Stimulated activated CD8-positive, alpha-beta memory T cell treated with anti-CD3 and anti-CD28 coated beads, Interleukin-2, amount 100 ng/mL, for 48 hours (primary cell): ENCODE results near the gene NSD2.
A peak's percentile ranks its signal among the peaks of the same experiment; 100 is the strongest.

Experiments
- DNase-seq, 2 donors: peaks; one replicate each; pipeline ENCODE4 v3.0.0-alpha.2; 2020; ENCODE audit warnings: low read depth in 2 of 2

The NSD2 gene

GRCh38 chr4:1864076-1865008 is 6.9 kb upstream of the NSD2 start:
- DNase-seq = no peak

GRCh38 chr4:1866189-1866661 is 5.0 kb upstream of the NSD2 start:
- no peak for DNase-seq

GRCh38 chr4:1868293-1868692 is 2.9 kb upstream of the NSD2 start:
- no peak for DNase-seq

- no peak for DNase-seq
These were observed 2.3 kb upstream of the NSD2 start for GRCh38 chr4:1868912-1869311.

GRCh38 chr4:1869530-1870327 is 1.5 kb upstream of the NSD2 start:
- no peak for DNase-seq

- peak; percentile 81 for DNase-seq
These were observed 940 bp upstream of the NSD2 start for GRCh38 chr4:1870328-1870577.

GRCh38 chr4:1871471-1872021 is 353 bp downstream of the NSD2 start:
- no peak for DNase-seq

GRCh38 chr4:1872870-1873269 is 1.7 kb downstream of the NSD2 start:
- DNase-seq = no peak

GRCh38 chr4:1873291-1873690 is 2.1 kb downstream of the NSD2 start:
- DNase-seq = no peak

- no peak for DNase-seq
These were observed 2.6 kb downstream of the NSD2 start for GRCh38 chr4:1873776-1874175.

- DNase-seq = no peak
These were observed 3.0 kb downstream of the NSD2 start for GRCh38 chr4:1874201-1874600.

- DNase-seq = no peak
These were observed 8.3 kb downstream of the NSD2 start for GRCh38 chr4:1879485-1879884.

- DNase-seq = no peak
These were observed 9.1 kb downstream of the NSD2 start for GRCh38 chr4:1880332-1880731.

GRCh38 chr4:1882850-1883271 is 11.7 kb downstream of the NSD2 start:
- no peak for DNase-seq

GRCh38 chr4:1883583-1883982 is 12.4 kb downstream of the NSD2 start:
- DNase-seq = no peak

GRCh38 chr4:1885414-1885813 is 14.2 kb downstream of the NSD2 start:
- DNase-seq = no peak

- DNase-seq = no peak
These were observed 15.9 kb downstream of the NSD2 start for GRCh38 chr4:1887052-1887451.

GRCh38 chr4:1890979-1891570 is 19.9 kb downstream of the NSD2 start:
- no peak for DNase-seq

GRCh38 chr4:1895971-1896657 is 24.9 kb downstream of the NSD2 start:
- DNase-seq = no peak

- no peak for DNase-seq
These were observed 25.4 kb downstream of the NSD2 start for GRCh38 chr4:1896658-1896991.

- DNase-seq = no peak
These were observed 26.8 kb downstream of the NSD2 start for GRCh38 chr4:1898007-1898406.

- no peak for DNase-seq
These were observed 27.5 kb downstream of the NSD2 start for GRCh38 chr4:1898681-1899080.
